Vagina (tissue), 2 donors: ENCODE data around the gene TFE3.

Experiments used
- CTCF ChIP-seq, 3 experiments: fragments of 450-650 bp in 2 of 3; fragments of 200-600 bp in 1 of 3; sonication (generic) in 1 of 3; IDR thresholded peaks; one replicate each; pipeline ENCODE4 v1.5.1; 2017 to 2019; ENCODE audit warnings: antibody characterized with exemption in 3 of 3, mild to moderate bottlenecking in 2 of 3, moderate library complexity in 2 of 3
- POLR2A ChIP-seq, 2 donors: fragments of 450-650 bp; IDR thresholded peaks; one replicate each; pipeline ENCODE4 v1.6.1; 2017; ENCODE audit warnings: antibody characterized with exemption in 2 of 2, mild to moderate bottlenecking in 2 of 2, moderate library complexity in 2 of 2
- POLR2AphosphoS5 ChIP-seq, 2 donors: sonication (generic); formaldehyde crosslinking; IDR thresholded peaks; one replicate each; pipeline ENCODE4 v1.9.0; 2017; ENCODE audit warnings: antibody characterized with exemption in 2 of 2, mild to moderate bottlenecking in 2 of 2, low read depth in 1 of 2; ENCODE audit not compliant: insufficient read depth in 1 of 2

GRCh38 chrX:49042581-49043219 lies 457 bp downstream of the TFE3 start:
- TF ChIP-seq CTCF (IDR thresholded peaks at IDR 0.05) (no peak), POLR2AphosphoS5 (IDR thresholded peaks at IDR 0.05; ENCODE audit: insufficient read depth in 1 of 2, low read depth in 1 of 2) (no peak), POLR2A (IDR thresholded peaks at IDR 0.05) (no peak)
